ENCODE results near the gene DGKI. TPM values are rescaled to one million over a fixed set of nuclear protein-coding genes. Genes with fewer than 3 reads are reported as not detected.

Gene DGKI
- total and polyA plus RNA-seq, 2 of the 4 experiments (the other 2 are of a cell fraction) = 3.9 to 15.8 TPM

DNA sequence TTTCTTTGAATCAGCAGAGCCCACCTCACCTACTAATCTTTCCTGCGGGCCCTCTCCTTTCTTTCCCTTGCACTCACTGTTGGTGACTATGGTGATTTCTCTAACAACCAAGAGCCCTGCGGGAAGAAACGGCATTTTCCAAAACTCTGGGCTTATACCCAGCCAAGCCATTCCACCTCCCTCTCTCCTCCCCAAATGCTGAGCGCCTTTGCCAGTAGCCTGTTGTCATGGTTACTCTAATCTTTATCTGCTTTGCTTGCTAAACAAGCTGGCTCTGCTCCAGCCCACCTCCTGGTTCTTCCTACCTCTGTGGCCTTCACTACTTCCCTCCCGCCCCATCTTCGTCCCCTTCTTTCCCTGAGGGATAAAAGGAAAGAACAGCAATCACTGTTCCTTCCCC is 86.7 kb downstream of the DGKI start:
- H3K79me1 ChIP-seq (ENCODE audit: low read depth in 1 of 2, low read length in 2 of 2) = no peaks in the 10 kb centered on the region; a peak in 1 of 4 replicates
- H3K9me1 ChIP-seq (ENCODE audit: insufficient read depth, low read length) = no peaks in the 10 kb centered on the region
- H2AFZ ChIP-seq (replicated peaks; ENCODE audit: low read length, poor library complexity) = no peak overlapping the region
- CTCF ChIA-PET = interaction anchor here (1.5 kb wide), 1 partner anchor 8 kb away, joined by 6 read pairs; no protein-coding TSS in a partner anchor
- H3K4me2 ChIP-seq (ENCODE audit: low read depth, low read length) = no peak overlapping the region
- WGBS, 2 experiments (ENCODE audit: extremely low coverage in 2 of 2, insufficient read length in 1 of 2) = 57% methylated on average over 3 of the region's 6 CpGs; no CpG with 5 or more reads in 1 of the 2 experiments
- H2AK5ac ChIP-seq (ENCODE audit: low read depth, low read length) = no peak overlapping the region
- in situ Hi-C loops (cut with MboI; ENCODE audit: low sequenced_read_pairs) (no loop called here), dilution Hi-C loops (cut with HindIII; ENCODE audit: low sequenced_read_pairs, unreplicated experiment) (no loop called here), intact Hi-C loops (cut with micrococcal nuclease) (no loop called here)
- H2BK5ac ChIP-seq (ENCODE audit: low read depth, low read length, poor library complexity, severe bottlenecking) = no peak overlapping the region
- H3K27me3 ChIP-seq (ENCODE audit: control insufficient read depth, insufficient read depth, low read length) = no peaks in the 10 kb centered on the region
- no peak overlapping the region for H2BK120ac ChIP-seq (ENCODE audit: low read depth, low read length)
- H2BK15ac ChIP-seq (ENCODE audit: low read depth, low read length) = no peak overlapping the region
- ATAC-seq (ENCODE audit: low read depth) (no peak), DNase-seq (no peak)
- H2BK20ac ChIP-seq (ENCODE audit: low read depth, low read length) = no peak overlapping the region
- no peaks in the 10 kb centered on the region for H3K36me3 ChIP-seq (ENCODE audit: control insufficient read depth, insufficient read depth, low read length)
- no peak overlapping the region for H3K23ac ChIP-seq (ENCODE audit: low read depth, low read length)
- H3K9me3 ChIP-seq (ENCODE audit: control insufficient read depth, insufficient read depth, low read length) = no peaks in the 10 kb centered on the region
- H3K18ac ChIP-seq (ENCODE audit: low read depth, low read length) = no peak overlapping the region
- no peak overlapping the region for H4K91ac ChIP-seq (ENCODE audit: insufficient read depth, low read depth, low read length)
- H3K4me1 ChIP-seq (ENCODE audit: control insufficient read depth, insufficient read depth, low read length) = peaks cover 2% of the 10 kb centered on the region; the same call in 1 of the 2 replicates
- POLR2A ChIA-PET (ENCODE audit: unreplicated experiment) = no interaction called here
- H3K9ac ChIP-seq (ENCODE audit: low read depth, low read length) = no peak overlapping the region
- H2AK9ac ChIP-seq (replicated peaks; ENCODE audit: low read depth, low read length, poor library complexity) = no peak overlapping the region
- no peak overlapping the region for H3K4ac ChIP-seq (ENCODE audit: low read depth, low read length)
- H4K5ac ChIP-seq (ENCODE audit: low read depth, low read length) = no peak overlapping the region
- H3K56ac ChIP-seq (ENCODE audit: extremely low read depth, insufficient read depth, low read length) = no peak overlapping the region
- H3K4me3 ChIP-seq (ENCODE audit: insufficient read depth, low read depth, low read length) = no peak overlapping the region
- BruUV-seq (replicated peaks) = no TSS peak
- H3K14ac ChIP-seq (replicated peaks; ENCODE audit: low read depth, low read length) = no peak overlapping the region
- H3K27ac ChIP-seq (ENCODE audit: insufficient read depth, low read length) = no peak overlapping the region
- TF ChIP-seq USF2 (IDR thresholded peaks at IDR 0.05; ENCODE audit: low read depth, low read length) (no peak), BHLHE40 (IDR thresholded peaks at IDR 0.05; ENCODE audit: low read depth, low read length) (no peak), NFE2L2 (IDR thresholded peaks at IDR 0.05; ENCODE audit: low read depth, low read length) (no peak), RFX5 (IDR thresholded peaks at IDR 0.05; ENCODE audit: low read depth, low read length) (no peak), CEBPB (IDR thresholded peaks at IDR 0.05; ENCODE audit: low read depth, low read length) (no peak), RAD21 (IDR thresholded peaks at IDR 0.05; ENCODE audit: low read length) (no peak), POLR2A (IDR thresholded peaks at IDR 0.05; ENCODE audit: low read depth, low read length) (no peak), MXI1 (IDR thresholded peaks at IDR 0.05; ENCODE audit: borderline replicate concordance, low read depth, low read length) (no peak), SMC3 (IDR thresholded peaks at IDR 0.05; ENCODE audit: low read depth, low read length) (no peak), MAFK (IDR thresholded peaks at IDR 0.05; ENCODE audit: low read depth, low read length) (no peak), CTCF (conservative IDR thresholded peaks at IDR 0.05; ENCODE audit: low read depth, low read length) (no peak), CHD1 (IDR thresholded peaks at IDR 0.05; ENCODE audit: low read depth, low read length) (no peak), FOS (IDR thresholded peaks at IDR 0.05; ENCODE audit: low read depth, low read length) (no peak), RCOR1 (IDR thresholded peaks at IDR 0.05; ENCODE audit: insufficient replicate concordance, low read length) (no peak), MAZ (IDR thresholded peaks at IDR 0.05; ENCODE audit: borderline replicate concordance, low read depth, low read length) (no peak)
- TF ChIP-seq, protein P1, sequence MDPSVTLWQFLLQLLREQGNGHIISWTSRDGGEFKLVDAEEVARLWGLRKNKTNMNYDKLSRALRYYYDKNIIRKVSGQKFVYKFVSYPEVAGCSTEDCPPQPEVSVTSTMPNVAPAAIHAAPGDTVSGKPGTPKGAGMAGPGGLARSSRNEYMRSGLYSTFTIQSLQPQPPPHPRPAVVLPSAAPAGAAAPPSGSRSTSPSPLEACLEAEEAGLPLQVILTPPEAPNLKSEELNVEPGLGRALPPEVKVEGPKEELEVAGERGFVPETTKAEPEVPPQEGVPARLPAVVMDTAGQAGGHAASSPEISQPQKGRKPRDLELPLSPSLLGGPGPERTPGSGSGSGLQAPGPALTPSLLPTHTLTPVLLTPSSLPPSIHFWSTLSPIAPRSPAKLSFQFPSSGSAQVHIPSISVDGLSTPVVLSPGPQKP (IDR thresholded peaks at IDR 0.05; ENCODE audit: borderline replicate concordance, low read depth, low read length) = no peak
- no peak overlapping the region for H4K8ac ChIP-seq (ENCODE audit: low read depth in 2 of 2, low read length in 2 of 2)
- no peaks in the 10 kb centered on the region for H4K20me1 ChIP-seq (ENCODE audit: insufficient read depth, low read length)
